ENCODE measurements around the gene CYB5R3. TPM values are rescaled to one million over a fixed set of nuclear protein-coding genes. Genes with fewer than 3 reads are reported as not detected.
"Not testable (repeated sequence)": the region's sequence is repeated elsewhere in the genome, so short reads cannot be mapped to it uniquely, and the experiment has no call there.

The CYB5R3 gene
- total RNA-seq, 1 donor from 2014 or later: 298 TPM

DNA sequence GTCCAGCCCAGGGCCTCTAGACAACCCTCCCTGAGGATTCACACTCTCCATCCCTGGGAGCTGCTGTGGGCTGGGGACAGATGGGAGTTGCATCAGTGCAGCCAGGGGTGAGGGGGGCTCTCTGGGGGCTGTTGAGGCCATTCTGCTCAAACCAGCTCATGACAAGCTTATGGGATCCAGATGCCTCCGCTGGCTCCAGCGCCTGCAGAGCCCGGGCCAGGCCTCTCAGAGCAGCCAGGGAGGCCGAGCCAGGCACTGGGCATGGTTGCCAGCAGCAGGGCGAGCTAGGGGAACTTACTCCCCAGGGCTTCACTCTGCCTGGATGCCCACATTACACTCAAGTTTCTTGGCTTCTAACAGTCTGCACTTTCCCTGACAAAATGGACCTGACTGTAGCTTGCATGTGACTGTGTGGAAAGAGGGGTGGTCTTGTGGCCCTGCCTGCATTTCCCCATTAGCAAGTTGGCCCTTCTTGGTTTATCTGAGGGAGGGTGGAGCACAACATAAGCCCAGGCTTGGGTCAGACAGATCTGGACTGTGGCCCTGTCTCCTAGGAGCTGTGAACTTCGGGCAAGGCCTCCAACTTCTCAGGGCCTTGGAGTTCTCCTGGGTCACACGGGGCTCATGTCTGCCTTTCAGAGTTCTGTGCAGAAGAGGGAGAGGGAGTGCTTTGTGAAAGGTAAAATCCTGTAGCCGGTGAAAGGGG lies 34.5 kb upstream of the CYB5R3 start:
- peaks cover 94% of the 10 kb centered on the region for H3K4me1 ChIP-seq
- intact Hi-C loops (cut with micrococcal nuclease): no loop called here
- TF ChIP-seq, protein P1, sequence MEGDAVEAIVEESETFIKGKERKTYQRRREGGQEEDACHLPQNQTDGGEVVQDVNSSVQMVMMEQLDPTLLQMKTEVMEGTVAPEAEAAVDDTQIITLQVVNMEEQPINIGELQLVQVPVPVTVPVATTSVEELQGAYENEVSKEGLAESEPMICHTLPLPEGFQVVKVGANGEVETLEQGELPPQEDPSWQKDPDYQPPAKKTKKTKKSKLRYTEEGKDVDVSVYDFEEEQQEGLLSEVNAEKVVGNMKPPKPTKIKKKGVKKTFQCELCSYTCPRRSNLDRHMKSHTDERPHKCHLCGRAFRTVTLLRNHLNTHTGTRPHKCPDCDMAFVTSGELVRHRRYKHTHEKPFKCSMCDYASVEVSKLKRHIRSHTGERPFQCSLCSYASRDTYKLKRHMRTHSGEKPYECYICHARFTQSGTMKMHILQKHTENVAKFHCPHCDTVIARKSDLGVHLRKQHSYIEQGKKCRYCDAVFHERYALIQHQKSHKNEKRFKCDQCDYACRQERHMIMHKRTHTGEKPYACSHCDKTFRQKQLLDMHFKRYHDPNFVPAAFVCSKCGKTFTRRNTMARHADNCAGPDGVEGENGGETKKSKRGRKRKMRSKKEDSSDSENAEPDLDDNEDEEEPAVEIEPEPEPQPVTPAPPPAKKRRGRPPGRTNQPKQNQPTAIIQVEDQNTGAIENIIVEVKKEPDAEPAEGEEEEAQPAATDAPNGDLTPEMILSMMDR (IDR thresholded peaks at IDR 0.05; ENCODE audit: borderline replicate concordance): no peak
- H3K36me3 ChIP-seq: no peaks in the 10 kb centered on the region
- DNase-seq: peak; percentile 86
- H3K4me3 ChIP-seq: peak overlapping the region; percentile 12
- peak overlapping the region; percentile 96 for H3K27ac ChIP-seq (replicated peaks)
- no peaks in the 10 kb centered on the region for H3K27me3 ChIP-seq (ENCODE audit: low read depth)
- H3K9me3 ChIP-seq (replicated peaks): no peaks in the 10 kb centered on the region

DNA sequence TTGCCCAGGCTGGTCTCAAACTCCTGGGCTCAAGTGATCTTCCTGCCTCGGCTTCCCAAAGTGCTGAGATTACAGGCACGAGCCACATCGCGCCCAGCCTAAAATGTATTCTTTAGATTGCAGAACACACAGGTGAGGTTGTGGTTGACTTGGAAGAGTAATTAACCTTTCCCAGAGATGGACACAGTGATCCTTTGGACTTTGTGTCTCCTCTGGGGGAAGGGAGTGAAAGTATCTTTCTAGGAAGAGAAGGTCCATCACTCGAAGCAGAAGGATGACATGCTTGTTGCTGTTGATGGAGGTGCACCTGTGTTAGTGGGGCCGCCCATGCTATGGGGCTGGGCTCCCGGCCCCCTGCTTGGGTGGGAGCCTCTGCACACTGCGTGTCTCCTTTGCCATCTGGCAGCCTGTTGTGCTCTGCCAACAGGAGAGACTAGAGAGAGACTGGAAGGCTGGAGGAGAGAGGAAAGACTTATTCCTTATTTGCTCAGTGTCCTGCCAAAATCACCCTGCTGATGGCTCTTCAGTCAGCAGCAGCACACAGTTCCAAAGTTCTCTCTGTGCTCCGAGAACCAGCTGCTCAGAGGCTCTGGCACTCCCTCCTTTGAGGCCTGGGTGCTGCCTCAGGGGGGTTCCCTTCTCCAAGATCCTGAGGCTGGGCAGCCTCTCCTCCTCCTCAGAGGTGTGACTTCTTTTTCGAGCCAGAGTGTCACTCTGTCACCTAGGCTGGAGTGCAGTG lies 33.1 kb upstream of the CYB5R3 start:
- no peak overlapping the region for H3K4me3 ChIP-seq
- no peak for DNase-seq
- TF ChIP-seq, protein P1 (IDR thresholded peaks at IDR 0.05; ENCODE audit: borderline replicate concordance): no peak
- no peaks in the 10 kb centered on the region for H3K27me3 ChIP-seq (ENCODE audit: low read depth)
- intact Hi-C loops (cut with micrococcal nuclease): no loop called here
- H3K9me3 ChIP-seq (replicated peaks): no peaks in the 10 kb centered on the region
- peak overlapping the region; percentile 96 for H3K27ac ChIP-seq (replicated peaks)
- no peaks in the 10 kb centered on the region for H3K36me3 ChIP-seq
- peaks cover 94% of the 10 kb centered on the region for H3K4me1 ChIP-seq

DNA sequence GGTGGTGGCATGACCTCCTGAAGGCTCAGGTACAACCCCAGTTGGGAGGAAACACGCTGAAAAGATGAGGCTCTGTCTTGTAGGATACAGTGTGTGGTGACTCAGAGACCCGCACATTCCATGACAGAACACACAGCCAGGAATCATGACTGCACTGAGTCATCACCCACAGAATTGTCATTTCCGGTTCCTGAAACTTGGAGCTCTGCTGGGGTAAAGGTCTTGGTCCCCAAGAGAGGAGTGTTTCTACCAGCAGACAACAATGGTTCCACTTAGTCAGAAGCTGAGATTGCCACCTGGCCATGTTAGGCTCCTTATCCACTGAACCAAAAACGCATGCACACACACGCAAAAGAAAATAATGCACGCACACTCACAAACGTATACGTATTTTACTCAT lies 31.5 kb upstream of the CYB5R3 start:
- intact Hi-C loops (cut with micrococcal nuclease): no loop called here
- Histone ChIP-seq H3K36me3 (no peaks in the 10 kb centered on the region), H3K27ac (replicated peaks) (peak overlapping the region; percentile 35), H3K4me1 (peaks cover 94% of the 10 kb centered on the region), H3K27me3 (ENCODE audit: low read depth) (no peaks in the 10 kb centered on the region), H3K4me3 (no peak overlapping the region), H3K9me3 (replicated peaks) (no peaks in the 10 kb centered on the region)
- DNase-seq: no peak
- TF ChIP-seq, protein P1 (IDR thresholded peaks at IDR 0.05; ENCODE audit: borderline replicate concordance): no peak

DNA sequence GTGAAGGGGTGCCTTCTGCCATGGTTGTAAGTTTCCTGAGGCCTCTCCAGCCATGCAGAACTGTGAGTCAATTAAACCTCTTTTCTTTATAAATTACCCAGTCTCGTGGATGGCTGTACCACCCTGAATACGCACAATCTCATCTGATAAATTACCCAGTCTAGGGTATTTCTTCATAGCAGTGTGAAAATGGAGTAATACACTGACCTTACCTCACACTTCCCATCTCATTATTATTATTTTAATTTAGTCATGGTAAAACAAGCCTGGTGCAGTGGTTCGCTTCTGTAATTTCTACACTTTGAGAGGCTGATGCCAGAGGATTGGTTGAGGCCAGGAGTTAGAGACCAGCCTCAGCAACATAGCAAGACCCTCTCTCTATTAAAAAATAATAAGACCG lies 30.5 kb upstream of the CYB5R3 start:
- H3K36me3 ChIP-seq: no peaks in the 10 kb centered on the region
- no peaks in the 10 kb centered on the region for H3K27me3 ChIP-seq (ENCODE audit: low read depth)
- no peak for DNase-seq
- peaks cover 91% of the 10 kb centered on the region for H3K4me1 ChIP-seq
- H3K9me3 ChIP-seq (replicated peaks): no peaks in the 10 kb centered on the region
- TF ChIP-seq, protein P1 (IDR thresholded peaks at IDR 0.05; ENCODE audit: borderline replicate concordance): no peak
- no peak overlapping the region for H3K4me3 ChIP-seq
- H3K27ac ChIP-seq (replicated peaks): no peak overlapping the region
- intact Hi-C loops (cut with micrococcal nuclease): no loop called here

DNA sequence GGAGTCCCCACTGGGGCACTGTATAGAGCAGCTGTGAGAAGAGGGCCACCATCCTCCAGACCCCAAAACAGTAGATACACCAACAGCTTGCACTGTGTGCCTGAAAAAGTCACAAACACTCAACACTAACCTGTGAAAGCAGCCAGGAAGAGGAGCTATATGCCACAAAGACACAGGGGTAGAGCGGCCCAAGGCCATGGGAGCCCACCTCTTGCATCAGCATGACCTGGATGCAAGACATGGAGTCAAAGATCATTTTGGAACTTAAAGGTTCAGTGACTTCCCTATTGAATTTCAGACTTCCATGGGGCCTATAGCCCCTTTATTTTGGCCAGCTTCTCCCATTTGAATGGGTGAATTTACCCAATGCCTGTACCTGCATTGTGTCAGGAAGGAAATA lies 29.7 kb upstream of the CYB5R3 start:
- peaks cover 84% of the 10 kb centered on the region for H3K4me1 ChIP-seq
- no peaks in the 10 kb centered on the region for H3K36me3 ChIP-seq
- H3K27me3 ChIP-seq (ENCODE audit: low read depth): no peaks in the 10 kb centered on the region
- H3K9me3 ChIP-seq (replicated peaks): no peaks in the 10 kb centered on the region
- DNase-seq: no peak
- intact Hi-C loops (cut with micrococcal nuclease): no loop called here
- no peak overlapping the region for H3K4me3 ChIP-seq
- TF ChIP-seq, protein P1 (IDR thresholded peaks at IDR 0.05; ENCODE audit: borderline replicate concordance): no peak
- peak overlapping the region; percentile 87 for H3K27ac ChIP-seq (replicated peaks)

DNA sequence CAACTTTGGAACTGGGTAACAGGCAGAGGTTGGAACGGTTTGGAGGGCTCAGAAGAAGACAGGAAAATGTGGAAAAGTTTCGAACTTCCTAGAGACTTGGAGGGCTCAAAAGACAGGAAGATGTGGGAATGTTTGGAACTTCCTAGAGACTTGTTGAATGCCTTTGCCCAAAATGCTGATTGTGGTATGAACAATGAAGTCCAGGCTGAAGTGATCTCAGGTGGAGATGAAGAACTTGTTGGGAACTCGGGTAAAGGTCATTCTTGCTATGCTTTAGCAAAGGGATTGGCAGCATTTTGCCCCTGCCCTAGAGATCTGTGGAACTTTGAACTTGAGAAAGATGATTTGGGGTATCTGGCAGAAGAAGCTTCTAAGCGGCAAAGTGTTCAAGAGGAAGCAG lies 28.7 kb upstream of the CYB5R3 start:
- Histone ChIP-seq H3K4me1 (peaks cover 81% of the 10 kb centered on the region), H3K27ac (replicated peaks) (peak overlapping the region; percentile 87)
- H3K27me3 ChIP-seq (ENCODE audit: low read depth); DNase-seq; H3K36me3 ChIP-seq; intact Hi-C loops (cut with micrococcal nuclease); H3K4me3 ChIP-seq; H3K9me3 ChIP-seq (replicated peaks): not testable (repeated sequence)
